Measurements from ENCODE around the gene PALM. TPM values are rescaled to one million over a fixed set of nuclear protein-coding genes. Genes with fewer than 3 reads are reported as not detected.

Gene PALM
- total and polyA plus RNA-seq, 9 of the 15 experiments (the other 6 are each of a cell fraction or from before 2014, with no cell fraction given) = 0.04 to 6.6 (median 1.7) TPM

DNA sequence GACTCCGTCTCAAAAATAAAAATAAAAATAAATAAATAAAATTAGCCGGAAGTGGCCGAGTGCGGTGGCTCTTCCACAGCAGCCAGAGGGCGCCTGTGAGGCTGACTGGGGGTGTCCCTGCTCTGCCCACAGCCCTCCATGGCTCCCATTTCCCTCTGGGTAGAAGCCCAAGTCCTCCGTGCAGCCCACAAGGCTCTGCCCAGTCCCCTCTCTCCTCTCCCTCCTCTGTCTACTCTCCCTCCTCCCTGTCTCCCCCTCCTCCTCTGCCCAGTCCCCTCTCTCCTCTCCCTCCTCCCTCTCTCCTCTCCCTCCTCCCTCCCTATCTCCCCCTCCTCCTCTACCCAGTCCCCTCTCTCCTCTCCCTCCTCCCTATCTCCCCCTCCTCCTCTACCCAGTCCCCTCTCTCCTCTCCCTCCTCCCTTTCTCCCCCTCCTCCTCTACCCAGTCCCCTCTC, 62.6 kb downstream of the PALM start (continued):
- TF ChIP-seq, protein P1, sequence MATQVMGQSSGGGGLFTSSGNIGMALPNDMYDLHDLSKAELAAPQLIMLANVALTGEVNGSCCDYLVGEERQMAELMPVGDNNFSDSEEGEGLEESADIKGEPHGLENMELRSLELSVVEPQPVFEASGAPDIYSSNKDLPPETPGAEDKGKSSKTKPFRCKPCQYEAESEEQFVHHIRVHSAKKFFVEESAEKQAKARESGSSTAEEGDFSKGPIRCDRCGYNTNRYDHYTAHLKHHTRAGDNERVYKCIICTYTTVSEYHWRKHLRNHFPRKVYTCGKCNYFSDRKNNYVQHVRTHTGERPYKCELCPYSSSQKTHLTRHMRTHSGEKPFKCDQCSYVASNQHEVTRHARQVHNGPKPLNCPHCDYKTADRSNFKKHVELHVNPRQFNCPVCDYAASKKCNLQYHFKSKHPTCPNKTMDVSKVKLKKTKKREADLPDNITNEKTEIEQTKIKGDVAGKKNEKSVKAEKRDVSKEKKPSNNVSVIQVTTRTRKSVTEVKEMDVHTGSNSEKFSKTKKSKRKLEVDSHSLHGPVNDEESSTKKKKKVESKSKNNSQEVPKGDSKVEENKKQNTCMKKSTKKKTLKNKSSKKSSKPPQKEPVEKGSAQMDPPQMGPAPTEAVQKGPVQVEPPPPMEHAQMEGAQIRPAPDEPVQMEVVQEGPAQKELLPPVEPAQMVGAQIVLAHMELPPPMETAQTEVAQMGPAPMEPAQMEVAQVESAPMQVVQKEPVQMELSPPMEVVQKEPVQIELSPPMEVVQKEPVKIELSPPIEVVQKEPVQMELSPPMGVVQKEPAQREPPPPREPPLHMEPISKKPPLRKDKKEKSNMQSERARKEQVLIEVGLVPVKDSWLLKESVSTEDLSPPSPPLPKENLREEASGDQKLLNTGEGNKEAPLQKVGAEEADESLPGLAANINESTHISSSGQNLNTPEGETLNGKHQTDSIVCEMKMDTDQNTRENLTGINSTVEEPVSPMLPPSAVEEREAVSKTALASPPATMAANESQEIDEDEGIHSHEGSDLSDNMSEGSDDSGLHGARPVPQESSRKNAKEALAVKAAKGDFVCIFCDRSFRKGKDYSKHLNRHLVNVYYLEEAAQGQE (IDR thresholded peaks at IDR 0.05; ENCODE audit: borderline replicate concordance) = peak; percentile 68; the same call in 1 of the 2 replicates
- TF ChIP-seq, protein P1 (CRISPR knock-in tag; IDR thresholded peaks at IDR 0.05; ENCODE audit: low read depth) = no peak
- TF ChIP-seq ZNF75A (CRISPR knock-in tag; IDR thresholded peaks at IDR 0.05) (no peak), ZNF184 (CRISPR knock-in tag; IDR thresholded peaks at IDR 0.05) (no peak), POU5F1 (IDR thresholded peaks at IDR 0.05; ENCODE audit: borderline replicate concordance, low read depth, low read length, partially characterized antibody) (no peak), ZNF695 (CRISPR knock-in tag; IDR thresholded peaks at IDR 0.05) (no peak), CREBBP (IDR thresholded peaks at IDR 0.05; ENCODE audit: low read depth, low read length) (no peak), ETV5 (CRISPR knock-in tag; IDR thresholded peaks at IDR 0.05; ENCODE audit: low read depth) (peak; percentile 81), HIVEP1 (CRISPR knock-in tag; IDR thresholded peaks at IDR 0.05) (no peak), ZNF583 (CRISPR knock-in tag; IDR thresholded peaks at IDR 0.05) (no peak), ETV1 (tag; conservative IDR thresholded peaks at IDR 0.05; ENCODE audit: low read depth) (peak; percentile 91)
- TF ChIP-seq, protein P2, sequence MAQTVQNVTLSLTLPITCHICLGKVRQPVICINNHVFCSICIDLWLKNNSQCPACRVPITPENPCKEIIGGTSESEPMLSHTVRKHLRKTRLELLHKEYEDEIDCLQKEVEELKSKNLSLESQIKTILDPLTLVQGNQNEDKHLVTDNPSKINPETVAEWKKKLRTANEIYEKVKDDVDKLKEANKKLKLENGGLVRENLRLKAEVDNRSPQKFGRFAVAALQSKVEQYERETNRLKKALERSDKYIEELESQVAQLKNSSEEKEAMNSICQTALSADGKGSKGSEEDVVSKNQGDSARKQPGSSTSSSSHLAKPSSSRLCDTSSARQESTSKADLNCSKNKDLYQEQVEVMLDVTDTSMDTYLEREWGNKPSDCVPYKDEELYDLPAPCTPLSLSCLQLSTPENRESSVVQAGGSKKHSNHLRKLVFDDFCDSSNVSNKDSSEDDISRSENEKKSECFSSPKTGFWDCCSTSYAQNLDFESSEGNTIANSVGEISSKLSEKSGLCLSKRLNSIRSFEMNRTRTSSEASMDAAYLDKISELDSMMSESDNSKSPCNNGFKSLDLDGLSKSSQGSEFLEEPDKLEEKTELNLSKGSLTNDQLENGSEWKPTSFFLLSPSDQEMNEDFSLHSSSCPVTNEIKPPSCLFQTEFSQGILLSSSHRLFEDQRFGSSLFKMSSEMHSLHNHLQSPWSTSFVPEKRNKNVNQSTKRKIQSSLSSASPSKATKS (CRISPR knock-in tag; IDR thresholded peaks at IDR 0.05) = no peak
- TF ChIP-seq, protein P3, sequence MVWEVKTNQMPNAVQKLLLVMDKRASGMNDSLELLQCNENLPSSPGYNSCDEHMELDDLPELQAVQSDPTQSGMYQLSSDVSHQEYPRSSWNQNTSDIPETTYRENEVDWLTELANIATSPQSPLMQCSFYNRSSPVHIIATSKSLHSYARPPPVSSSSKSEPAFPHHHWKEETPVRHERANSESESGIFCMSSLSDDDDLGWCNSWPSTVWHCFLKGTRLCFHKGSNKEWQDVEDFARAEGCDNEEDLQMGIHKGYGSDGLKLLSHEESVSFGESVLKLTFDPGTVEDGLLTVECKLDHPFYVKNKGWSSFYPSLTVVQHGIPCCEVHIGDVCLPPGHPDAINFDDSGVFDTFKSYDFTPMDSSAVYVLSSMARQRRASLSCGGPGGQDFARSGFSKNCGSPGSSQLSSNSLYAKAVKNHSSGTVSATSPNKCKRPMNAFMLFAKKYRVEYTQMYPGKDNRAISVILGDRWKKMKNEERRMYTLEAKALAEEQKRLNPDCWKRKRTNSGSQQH (CRISPR knock-in tag; IDR thresholded peaks at IDR 0.05) = no peak
- TF ChIP-seq, protein P4, sequence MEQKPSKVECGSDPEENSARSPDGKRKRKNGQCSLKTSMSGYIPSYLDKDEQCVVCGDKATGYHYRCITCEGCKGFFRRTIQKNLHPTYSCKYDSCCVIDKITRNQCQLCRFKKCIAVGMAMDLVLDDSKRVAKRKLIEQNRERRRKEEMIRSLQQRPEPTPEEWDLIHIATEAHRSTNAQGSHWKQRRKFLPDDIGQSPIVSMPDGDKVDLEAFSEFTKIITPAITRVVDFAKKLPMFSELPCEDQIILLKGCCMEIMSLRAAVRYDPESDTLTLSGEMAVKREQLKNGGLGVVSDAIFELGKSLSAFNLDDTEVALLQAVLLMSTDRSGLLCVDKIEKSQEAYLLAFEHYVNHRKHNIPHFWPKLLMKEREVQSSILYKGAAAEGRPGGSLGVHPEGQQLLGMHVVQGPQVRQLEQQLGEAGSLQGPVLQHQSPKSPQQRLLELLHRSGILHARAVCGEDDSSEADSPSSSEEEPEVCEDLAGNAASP (IDR thresholded peaks at IDR 0.05) = no peak

Data from K562 (cell line).